Mesenchymal stem cell (in vitro differentiated cells and primary cell): ENCODE data around the gene RNF126.
A peak's percentile ranks its signal among the peaks of the same experiment; 100 is the strongest.

Source experiments
- DNase-seq: peaks from one replicate; pipeline ENCODE4 v3.0.0-alpha.2; 2013
- H2AFZ ChIP-seq: one replicate; pipeline ENCODE4 v1.6.1; 2013; ENCODE audit warnings: low read depth, mild to moderate bottlenecking, control low read depth, inconsistent platforms, low read length, moderate library complexity
- H2AK5ac ChIP-seq: 2 replicates; pipeline ENCODE4 v1.6.1; 2013; ENCODE audit warnings: low read length, moderate library complexity, mild to moderate bottlenecking, inconsistent platforms; ENCODE audit not compliant: severe bottlenecking
- H2BK120ac ChIP-seq: one replicate; pipeline ENCODE4 v1.6.1; 2013; ENCODE audit warnings: low read depth, mild to moderate bottlenecking, inconsistent platforms, low read length, moderate library complexity
- H2BK12ac ChIP-seq, 2 experiments: one replicate each; pipeline ENCODE4 v1.6.1; 2013; ENCODE audit warnings: inconsistent platforms in 2 of 2, low read length in 2 of 2, mild to moderate bottlenecking in 2 of 2, moderate library complexity in 2 of 2, control low read depth in 1 of 2
- H2BK15ac ChIP-seq: one replicate; pipeline ENCODE4 v1.6.1; 2013; ENCODE audit warnings: mild to moderate bottlenecking, low read depth, inconsistent platforms; ENCODE audit not compliant: poor library complexity, severe bottlenecking
- H2BK5ac ChIP-seq: 2 replicates; pipeline ENCODE4 v1.6.1; 2013; ENCODE audit warnings: low read depth, mild to moderate bottlenecking, low read length, control low read depth, inconsistent platforms; ENCODE audit not compliant: poor library complexity, severe bottlenecking
- H3K14ac ChIP-seq, 2 experiments: one replicate each; pipeline ENCODE4 v1.6.1; 2013; ENCODE audit warnings: inconsistent platforms in 2 of 2, low read length in 2 of 2, control low read depth in 1 of 2, mild to moderate bottlenecking in 1 of 2, moderate library complexity in 1 of 2
- H3K18ac ChIP-seq, 2 experiments: one replicate each; pipeline ENCODE4 v1.6.1; 2013; ENCODE audit warnings: inconsistent platforms in 2 of 2, low read length in 2 of 2, control low read depth in 1 of 2, low read depth in 1 of 2, mild to moderate bottlenecking in 1 of 2
- H3K23ac ChIP-seq, 2 experiments: one replicate each; pipeline ENCODE4 v1.6.1; 2013; ENCODE audit warnings: inconsistent platforms in 2 of 2, low read length in 2 of 2, mild to moderate bottlenecking in 2 of 2, moderate library complexity in 2 of 2, control low read depth in 1 of 2
- H3K27ac ChIP-seq: 2 replicates; pipeline ENCODE4 v1.5.1; 2013; ENCODE audit warnings: mild to moderate bottlenecking, moderate library complexity, low read length, control low read depth, inconsistent platforms; ENCODE audit not compliant: poor library complexity, severe bottlenecking
- H3K27me3 ChIP-seq, 2 experiments: 2 replicates each; pipeline versions ENCODE4 v1.6.1 to v1.7.0; 2013; ENCODE audit warnings: low read length in 2 of 2, mild to moderate bottlenecking in 2 of 2, moderate library complexity in 2 of 2, control low read depth in 1 of 2, inconsistent platforms in 1 of 2; ENCODE audit not compliant: control insufficient read depth in 1 of 2, insufficient read depth in 1 of 2
- H3K36me3 ChIP-seq, 2 experiments: 2 replicates each; pipeline versions ENCODE4 v1.6.1 to v1.7.0; 2013; ENCODE audit warnings: low read length in 2 of 2, control low read depth in 1 of 2, inconsistent platforms in 1 of 2, low read depth in 1 of 2, mild to moderate bottlenecking in 1 of 2; ENCODE audit not compliant: insufficient read depth in 2 of 2, control insufficient read depth in 1 of 2
- H3K4ac ChIP-seq, 2 experiments: one replicate each; pipeline ENCODE4 v1.6.1; 2013; ENCODE audit warnings: inconsistent platforms in 2 of 2, low read length in 2 of 2, mild to moderate bottlenecking in 2 of 2, moderate library complexity in 2 of 2, control low read depth in 1 of 2, low read depth in 1 of 2
- H3K4me1 ChIP-seq: 2 replicates; pipeline ENCODE4 v1.6.1; 2013; ENCODE audit warnings: low read depth, low read length, control low read depth; ENCODE audit not compliant: control insufficient read depth, insufficient read depth
- H3K4me2 ChIP-seq: 2 replicates; pipeline ENCODE4 v1.6.1; 2013; ENCODE audit warnings: low read length, mild to moderate bottlenecking, inconsistent platforms; ENCODE audit not compliant: poor library complexity, severe bottlenecking
- H3K4me3 ChIP-seq, 2 experiments: 2 replicates each; pipeline versions ENCODE4 v1.5.1 to v1.7.0; 2013; ENCODE audit warnings: low read length in 2 of 2, mild to moderate bottlenecking in 2 of 2, control low read depth in 1 of 2, low read depth in 1 of 2; ENCODE audit not compliant: insufficient read depth in 1 of 2
- H3K79me1 ChIP-seq: replicated peaks from 2 replicates; pipeline ENCODE4 v1.6.1; 2013; ENCODE audit warnings: mild to moderate bottlenecking, control low read depth, low read length, inconsistent platforms; ENCODE audit not compliant: poor library complexity, severe bottlenecking
- H3K9ac ChIP-seq: 2 replicates; pipeline ENCODE4 v1.7.0; 2013; ENCODE audit warnings: mild to moderate bottlenecking, low read length, moderate library complexity
- H3K9me3 ChIP-seq: 2 replicates; pipeline ENCODE4 v1.7.0; 2013; ENCODE audit warnings: mild to moderate bottlenecking, low read length; ENCODE audit not compliant: control insufficient read depth
- H4K8ac ChIP-seq: one replicate; pipeline ENCODE4 v1.6.1; 2013; ENCODE audit warnings: inconsistent platforms, mild to moderate bottlenecking, low read length, moderate library complexity
- H4K91ac ChIP-seq: one replicate; pipeline ENCODE4 v1.6.1; 2013; ENCODE audit warnings: mild to moderate bottlenecking, low read length, inconsistent platforms
- WGBS: methylation state at CpG from one replicate; pipeline ENCODE4 v1.1.7; 2013; ENCODE audit warnings: mixed read lengths; 5-methylcytosine and 5-hydroxymethylcytosine counted together

The RNF126 gene

GRCh38 chr19:677601-678436 is 14.8 kb upstream of the RNF126 start:
- DNase-seq = peak; percentile 64
- H3K4ac ChIP-seq = peak overlapping the region in 1 of 2 experiments; percentile 63
- no peak overlapping the region for H4K8ac ChIP-seq
- peak overlapping the region; percentile 66 for H3K4me2 ChIP-seq
- H3K14ac ChIP-seq = peak overlapping the region in 1 of 2 experiments; percentile 26
- H4K91ac ChIP-seq = no peak overlapping the region
- H3K9me3 ChIP-seq = no peaks in the 10 kb centered on the region
- H3K23ac ChIP-seq = no peak overlapping the region
- H2BK15ac ChIP-seq = no peak overlapping the region
- H3K4me1 ChIP-seq = peaks cover 44% of the 10 kb centered on the region
- H2BK12ac ChIP-seq = peak overlapping the region in 1 of 2 experiments; percentile 91
- H3K27ac ChIP-seq = peak overlapping the region; percentile 11
- no peak overlapping the region for H3K4me3 ChIP-seq
- H3K27me3 ChIP-seq = peaks cover 0 to 3% of the 10 kb centered on the region in 2 experiments
- H3K18ac ChIP-seq = peak overlapping the region in 1 of 2 experiments; percentile 78
- H3K36me3 ChIP-seq = peaks cover 0 to 23% of the 10 kb centered on the region in 2 experiments
- H3K79me1 ChIP-seq = peaks cover 5% of the 10 kb centered on the region
- no peak overlapping the region for H3K9ac ChIP-seq
- 74% methylated on average over 22 of the region's 22 CpGs for WGBS
- no peak overlapping the region for H2AFZ ChIP-seq
- H2BK120ac ChIP-seq = peak overlapping the region; percentile 24
- H2AK5ac ChIP-seq = peak overlapping the region; percentile 8
- no peak overlapping the region for H2BK5ac ChIP-seq

GRCh38 chr19:677201-677600 is 14.2 kb upstream of the RNF126 start:
- no peak overlapping the region for H3K4ac ChIP-seq
- peak overlapping the region in 1 of 2 experiments; percentile 6 for H3K18ac ChIP-seq
- peaks cover 5% of the 10 kb centered on the region for H3K79me1 ChIP-seq
- peaks cover 0 to 16% of the 10 kb centered on the region in 2 experiments for H3K36me3 ChIP-seq
- H2AK5ac ChIP-seq = no peak overlapping the region
- peaks cover 0 to 3% of the 10 kb centered on the region in 2 experiments for H3K27me3 ChIP-seq
- peak overlapping the region in 1 of 2 experiments; percentile 27 for H2BK12ac ChIP-seq
- H2BK5ac ChIP-seq = no peak overlapping the region
- no peak overlapping the region for H4K8ac ChIP-seq
- no peak overlapping the region for H2AFZ ChIP-seq
- no peaks in the 10 kb centered on the region for H3K9me3 ChIP-seq
- peak overlapping the region; percentile 24 for H2BK120ac ChIP-seq
- H3K9ac ChIP-seq = no peak overlapping the region
- peaks cover 44% of the 10 kb centered on the region for H3K4me1 ChIP-seq
- H3K14ac ChIP-seq = no peak overlapping the region
- H3K27ac ChIP-seq = no peak overlapping the region
- no peak overlapping the region for H2BK15ac ChIP-seq
- H4K91ac ChIP-seq = peak overlapping the region; percentile 76
- peak overlapping the region in 1 of 2 experiments; percentile 66 for H3K4me3 ChIP-seq
- peak; percentile 88 for DNase-seq
- H3K4me2 ChIP-seq = peak overlapping the region; percentile 66
- H3K23ac ChIP-seq = no peak overlapping the region
- 4% methylated on average over 12 of the region's 15 CpGs for WGBS

DNA sequence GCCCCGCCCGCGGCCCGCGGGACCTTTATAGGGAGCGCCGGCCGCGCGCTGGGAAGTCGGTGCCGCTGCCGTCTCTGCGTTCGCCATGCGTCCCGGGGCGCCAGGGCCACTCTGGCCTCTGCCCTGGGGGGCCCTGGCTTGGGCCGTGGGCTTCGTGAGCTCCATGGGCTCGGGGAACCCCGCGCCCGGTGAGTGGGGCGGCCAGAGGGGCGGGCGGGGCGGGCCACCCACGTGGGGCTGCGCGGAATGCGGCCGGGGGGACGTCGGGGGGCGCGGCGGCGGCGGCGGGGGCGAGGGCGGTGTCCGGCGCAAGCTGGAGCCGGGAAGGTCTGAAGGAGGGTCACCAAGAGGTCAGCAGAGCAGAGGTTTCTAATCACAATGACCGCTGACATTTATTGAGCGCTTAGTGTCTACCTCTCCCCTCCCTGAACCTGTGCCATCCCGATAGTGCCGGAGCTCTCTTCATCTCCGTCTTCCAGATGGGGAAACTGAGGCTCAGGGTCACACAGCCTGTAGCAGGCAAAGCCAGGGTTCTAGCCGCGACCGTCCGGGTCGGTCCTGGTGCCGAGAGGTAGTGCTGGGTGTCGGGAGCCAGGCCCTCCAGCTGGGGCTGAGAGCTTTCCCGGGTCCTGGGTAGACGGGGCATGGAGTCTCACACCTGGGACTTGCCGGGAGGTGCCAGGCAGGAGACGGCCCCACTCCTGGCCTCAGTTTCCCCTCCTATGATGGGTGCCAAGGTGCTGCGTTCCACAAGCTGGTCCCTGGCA is 13.5 kb upstream of the RNF126 start, which contains the start of gene FSTL3:
TSS of gene FSTL3 (plus strand) at position 54 of the 767 bp plus-strand sequence. CDS start at position 86, 32 bp downstream.
- peak within 1 kb of the TSS in 1 of 2 experiments; percentile 82 for H3K14ac ChIP-seq
- H3K4me2 ChIP-seq = peak within 1 kb of the TSS; percentile 67
- WGBS = 16% methylated on average over 42 of the region's 63 CpGs
- peak within 1 kb of the TSS; percentile 10 for H3K27ac ChIP-seq
- peaks cover 0 to 3% of the 10 kb centered on the region in 2 experiments for H3K27me3 ChIP-seq
- H3K9me3 ChIP-seq = no peaks in the 10 kb centered on the region
- no peak within 1 kb of the TSS for H2AFZ ChIP-seq
- H3K23ac ChIP-seq = no peak within 1 kb of the TSS
- peak within 1 kb of the TSS; percentile 93 for H4K91ac ChIP-seq
- H3K36me3 ChIP-seq = peaks cover 0 to 11% of the 10 kb centered on the region in 2 experiments
- peak within 1 kb of the TSS; percentile 60 for H2BK5ac ChIP-seq
- peak within 1 kb of the TSS; percentile 66 to 78 for H3K4me3 ChIP-seq
- peak within 1 kb of the TSS; percentile 68 for H2BK120ac ChIP-seq
- H2AK5ac ChIP-seq = peak within 1 kb of the TSS; percentile 96
- H3K4ac ChIP-seq = peak within 1 kb of the TSS; percentile 70 to 95
- H3K4me1 ChIP-seq = peaks cover 46% of the 10 kb centered on the region
- peak; percentile 27 for DNase-seq
- H3K18ac ChIP-seq = peak within 1 kb of the TSS; percentile 82 to 88
- peak within 1 kb of the TSS; percentile 26 for H2BK15ac ChIP-seq
- peak within 1 kb of the TSS; percentile 14 to 79 for H2BK12ac ChIP-seq
- peaks cover 5% of the 10 kb centered on the region for H3K79me1 ChIP-seq
- peak within 1 kb of the TSS; percentile 76 for H3K9ac ChIP-seq
- peak within 1 kb of the TSS; percentile 67 for H4K8ac ChIP-seq
